ENCODE measurements around the gene PCDHA10.

DNA sequence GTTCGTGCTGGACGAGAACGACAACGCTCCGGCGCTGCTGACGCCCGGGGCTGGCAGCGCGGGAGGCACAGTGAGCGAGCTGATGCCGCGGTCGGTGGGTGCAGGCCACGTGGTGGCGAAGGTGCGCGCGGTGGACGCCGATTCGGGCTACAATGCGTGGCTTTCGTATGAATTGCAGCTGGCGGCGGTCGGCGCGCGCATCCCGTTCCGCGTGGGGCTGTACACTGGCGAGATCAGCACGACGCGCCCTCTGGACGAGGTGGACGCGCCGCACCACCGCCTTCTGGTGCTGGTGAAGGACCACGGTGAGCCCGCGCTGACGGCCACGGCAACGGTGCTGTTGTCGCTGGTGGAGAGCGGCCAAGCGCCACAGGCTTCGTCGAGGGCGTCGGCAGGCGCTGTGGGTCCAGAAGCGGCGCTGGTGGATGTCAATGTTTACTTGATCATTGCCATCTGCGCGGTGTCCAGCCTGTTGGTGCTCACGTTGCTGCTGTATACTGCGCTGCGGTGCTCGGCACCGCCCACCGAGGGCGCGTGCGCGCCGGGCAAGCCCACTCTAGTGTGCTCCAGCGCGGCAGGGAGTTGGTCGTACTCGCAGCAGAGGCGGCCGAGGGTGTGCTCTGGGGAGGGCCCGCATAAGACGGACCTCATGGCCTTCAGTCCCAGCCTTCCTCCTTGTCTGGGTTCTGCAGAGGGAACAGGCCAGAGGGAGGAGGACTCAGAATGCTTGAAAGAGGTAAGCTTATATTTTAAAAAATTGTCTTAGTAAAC lies 28.4 kb downstream of the PCDHA10 start:
- TF ChIP-seq, protein P1, sequence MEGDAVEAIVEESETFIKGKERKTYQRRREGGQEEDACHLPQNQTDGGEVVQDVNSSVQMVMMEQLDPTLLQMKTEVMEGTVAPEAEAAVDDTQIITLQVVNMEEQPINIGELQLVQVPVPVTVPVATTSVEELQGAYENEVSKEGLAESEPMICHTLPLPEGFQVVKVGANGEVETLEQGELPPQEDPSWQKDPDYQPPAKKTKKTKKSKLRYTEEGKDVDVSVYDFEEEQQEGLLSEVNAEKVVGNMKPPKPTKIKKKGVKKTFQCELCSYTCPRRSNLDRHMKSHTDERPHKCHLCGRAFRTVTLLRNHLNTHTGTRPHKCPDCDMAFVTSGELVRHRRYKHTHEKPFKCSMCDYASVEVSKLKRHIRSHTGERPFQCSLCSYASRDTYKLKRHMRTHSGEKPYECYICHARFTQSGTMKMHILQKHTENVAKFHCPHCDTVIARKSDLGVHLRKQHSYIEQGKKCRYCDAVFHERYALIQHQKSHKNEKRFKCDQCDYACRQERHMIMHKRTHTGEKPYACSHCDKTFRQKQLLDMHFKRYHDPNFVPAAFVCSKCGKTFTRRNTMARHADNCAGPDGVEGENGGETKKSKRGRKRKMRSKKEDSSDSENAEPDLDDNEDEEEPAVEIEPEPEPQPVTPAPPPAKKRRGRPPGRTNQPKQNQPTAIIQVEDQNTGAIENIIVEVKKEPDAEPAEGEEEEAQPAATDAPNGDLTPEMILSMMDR (conservative IDR thresholded peaks at IDR 0.05; ENCODE audit: low read depth, low read length), result no peak
- no peak for TF ChIP-seq EZH2 (IDR thresholded peaks at IDR 0.05; ENCODE audit: low read length, unreplicated experiment)

All from PC-3 (cell line).